Suprapubic skin (tissue), 3 donors: Measurements from ENCODE around the gene GJB6.

Experiments
- CTCF ChIP-seq, 2 donors: fragments of 200-600 bp in 1 of 2; fragments of 450-650 bp in 1 of 2; sonication (generic) in 1 of 2; IDR thresholded peaks; one replicate each; pipeline ENCODE4 v1.5.1; 2016 to 2019; ENCODE audit warnings: antibody characterized with exemption in 2 of 2, mild to moderate bottlenecking in 1 of 2, moderate library complexity in 1 of 2
- POLR2AphosphoS5 ChIP-seq, 3 donors: sonication (generic); formaldehyde crosslinking; IDR thresholded peaks; one replicate each; pipeline ENCODE4 v1.6.1; 2017; ENCODE audit warnings: antibody characterized with exemption in 3 of 3

- TF ChIP-seq CTCF (IDR thresholded peaks at IDR 0.05) = no peak
- no peak for TF ChIP-seq POLR2AphosphoS5 (IDR thresholded peaks at IDR 0.05)
Measured at GRCh38 chr13:20209948-20210347, 22.2 kb downstream of the GJB6 start.
